Keratinocyte (primary cell): Measurements from ENCODE around the gene CIB1.

Experiments
- CTCF ChIP-seq, 3 experiments: IDR thresholded peaks in 1 of 3; conservative IDR thresholded peaks in 1 of 3; optimal IDR thresholded peaks in 1 of 3; 2 replicates in 2 of 3; 3 replicates in 1 of 3; pipeline versions ENCODE3 to v1.5.1; 2011; ENCODE audit warnings: low read length in 3 of 3, mild to moderate bottlenecking in 3 of 3, moderate library complexity in 2 of 3, control low read depth in 1 of 3, inconsistent platforms in 1 of 3; ENCODE audit not compliant: insufficient read depth in 2 of 3; ENCODE audit errors: extremely low read depth in 1 of 3
- EZH2 ChIP-seq: IDR thresholded peaks from one replicate; pipeline ENCODE4 v1.6.1; 2012; ENCODE audit warnings: inconsistent platforms, mild to moderate bottlenecking, low read length, moderate library complexity

DNA sequence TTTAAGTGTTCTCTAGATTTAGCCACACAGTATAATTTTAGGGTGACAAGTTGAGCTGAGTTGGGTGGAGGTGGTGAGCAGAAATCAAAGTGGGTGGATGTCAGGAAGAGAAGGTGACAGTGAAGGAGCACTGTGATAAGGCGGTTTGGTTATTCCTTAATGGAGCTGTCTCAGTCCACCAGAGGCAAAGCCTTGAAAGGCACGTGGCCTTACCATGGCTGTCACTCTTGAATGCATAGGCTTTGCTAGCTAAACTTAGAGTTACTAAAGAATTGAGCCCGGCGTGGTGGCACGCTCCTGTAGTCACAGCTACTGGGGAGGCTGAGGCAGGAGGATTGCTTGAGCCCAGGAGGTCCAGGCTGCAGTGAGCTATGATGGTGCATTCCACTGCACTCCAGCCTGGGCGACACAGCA is 15.1 kb upstream of the CIB1 start:
- TF ChIP-seq CTCF (optimal IDR thresholded peaks at IDR 0.05 in 1 of 3, IDR thresholded peaks at IDR 0.05 in 1 of 3, conservative IDR thresholded peaks at IDR 0.05 in 1 of 3; ENCODE audit: extremely low read depth in 1 of 3, insufficient read depth in 2 of 3, low read length in 3 of 3) (no peak), EZH2 (no peak)
